ENCODE results near the gene IFT22.
A peak's percentile ranks its signal among the peaks of the same experiment; 100 is the strongest.
"Not testable (repeated sequence)": the region's sequence is repeated elsewhere in the genome, so short reads cannot be mapped to it uniquely, and the experiment has no call there.

The IFT22 gene

DNA sequence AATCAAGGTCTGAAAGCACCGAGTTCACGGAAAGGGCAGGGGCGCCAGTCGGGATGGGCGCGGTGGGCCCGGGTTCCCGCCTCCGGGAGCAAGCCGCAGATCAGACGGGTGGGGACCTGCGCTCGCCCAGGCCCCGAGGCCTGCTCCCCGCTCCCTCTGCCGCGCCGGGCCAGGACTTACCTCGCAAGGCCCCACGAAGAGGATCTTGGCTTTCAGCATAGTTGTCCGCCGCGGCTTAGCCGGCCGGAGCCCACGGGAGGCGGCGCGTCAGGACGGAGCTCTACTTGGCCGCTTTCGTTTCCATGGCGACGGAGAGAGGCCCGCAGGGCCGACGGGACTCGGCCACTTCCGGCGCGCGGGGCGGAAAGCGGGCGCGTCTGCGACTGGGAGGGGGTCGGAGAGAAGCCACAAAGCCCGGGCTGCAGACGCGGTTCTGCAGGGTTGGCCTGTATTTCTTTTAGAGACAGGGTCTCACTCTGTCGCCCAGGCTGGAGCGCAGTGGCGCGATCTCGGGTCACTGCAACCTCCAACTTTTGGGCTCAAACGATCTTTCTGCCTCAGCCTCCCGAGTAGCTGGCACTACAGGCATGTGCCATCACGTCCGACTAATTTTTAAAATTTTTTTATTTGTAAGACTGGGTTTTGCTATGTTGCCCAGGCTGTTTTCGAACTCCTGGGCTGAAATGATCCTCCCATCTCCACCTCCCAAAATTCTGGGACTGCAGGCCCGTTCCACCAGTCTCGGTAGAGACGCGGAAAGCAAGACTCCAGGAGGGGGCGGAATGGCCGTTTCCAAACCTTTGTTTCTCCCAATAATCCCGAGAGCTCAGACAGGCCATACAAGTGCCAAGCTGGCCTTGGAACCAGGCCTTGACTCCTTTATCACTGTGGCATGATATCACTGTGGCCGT, at the start of gene IFT22:
Gene IFT22 (minus strand): TSS at position 322 of the 911 bp plus-strand sequence. CDS start 103 bp downstream, at position 219.
- peak; percentile 97 for DNase-seq

DNA sequence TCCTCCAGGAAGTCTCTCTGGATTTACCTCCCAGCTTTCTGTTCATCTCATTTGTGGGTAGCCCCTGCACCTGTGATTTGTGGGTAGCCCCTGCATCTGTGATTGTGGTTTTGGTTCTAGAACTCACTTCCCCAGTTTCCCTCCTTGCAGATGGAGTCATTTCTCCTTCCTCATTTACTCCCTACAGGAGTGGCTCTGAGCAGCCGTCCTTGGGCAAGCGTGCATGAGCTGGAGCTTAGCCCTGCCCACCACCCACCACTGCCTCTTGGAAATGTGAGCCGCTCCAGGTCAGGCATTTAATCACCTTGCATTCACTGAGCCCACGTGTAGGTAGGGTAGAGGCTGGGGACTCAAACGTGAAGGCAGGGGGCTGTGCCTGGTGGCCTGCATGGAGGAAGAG, 49.2 kb upstream of the IFT22 start:
- DNase-seq = peak; percentile 36

DNA sequence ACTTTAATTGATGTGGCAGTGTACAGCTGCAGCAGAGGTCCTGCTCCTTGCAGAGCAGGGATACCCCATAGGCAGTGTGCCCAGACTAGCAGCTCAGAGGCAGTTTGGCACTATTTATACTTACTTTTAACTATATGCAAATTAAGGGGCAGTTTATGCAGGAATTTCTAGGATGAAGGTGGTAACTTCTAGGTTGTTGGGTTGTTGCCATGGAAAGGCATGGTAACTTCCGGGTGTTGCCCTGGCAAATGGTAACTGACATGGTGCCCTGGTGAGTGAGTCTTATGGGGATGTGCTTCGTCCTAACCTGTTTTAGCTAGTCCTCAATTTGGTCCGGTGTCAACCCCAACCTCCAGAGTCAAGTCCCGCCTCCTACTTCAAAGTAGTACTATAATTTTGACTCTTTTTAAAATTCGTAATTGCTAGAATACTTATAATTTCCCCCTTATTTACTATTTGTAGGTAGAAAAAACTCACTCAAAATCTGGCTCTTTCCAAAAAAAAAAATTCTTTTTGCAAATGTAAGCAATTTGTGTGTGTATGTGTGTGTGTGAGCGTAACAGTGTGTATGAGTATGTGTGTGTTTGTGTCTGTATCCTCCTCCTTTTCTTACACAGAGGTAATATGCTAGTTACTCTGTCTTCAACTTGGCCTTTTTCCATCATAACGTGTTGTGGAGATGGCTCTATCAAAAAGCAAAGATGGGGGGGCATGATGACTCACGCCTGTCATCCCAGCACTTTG, 47.0 kb upstream of the IFT22 start:
- no peak for DNase-seq

DNA sequence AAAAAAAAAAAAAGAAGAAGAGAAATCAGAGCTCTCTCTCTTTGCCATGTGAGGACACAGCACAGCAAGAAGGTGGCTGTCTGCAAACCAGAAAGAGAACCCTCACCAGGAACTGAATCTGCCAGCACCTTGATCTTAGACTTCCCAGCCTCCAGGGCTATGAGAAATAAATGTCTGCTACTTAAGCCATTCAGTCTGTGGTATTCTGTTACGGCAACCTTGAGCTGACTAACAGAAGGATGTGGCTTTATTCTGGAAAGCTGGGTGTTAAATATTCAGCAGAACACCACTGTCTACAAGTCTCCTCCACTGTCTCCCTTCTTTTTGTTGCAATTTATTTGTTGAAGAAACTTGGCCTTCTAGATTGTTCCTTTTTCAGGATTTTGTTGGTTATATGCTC, 46.1 kb upstream of the IFT22 start:
- no peak for DNase-seq

DNA sequence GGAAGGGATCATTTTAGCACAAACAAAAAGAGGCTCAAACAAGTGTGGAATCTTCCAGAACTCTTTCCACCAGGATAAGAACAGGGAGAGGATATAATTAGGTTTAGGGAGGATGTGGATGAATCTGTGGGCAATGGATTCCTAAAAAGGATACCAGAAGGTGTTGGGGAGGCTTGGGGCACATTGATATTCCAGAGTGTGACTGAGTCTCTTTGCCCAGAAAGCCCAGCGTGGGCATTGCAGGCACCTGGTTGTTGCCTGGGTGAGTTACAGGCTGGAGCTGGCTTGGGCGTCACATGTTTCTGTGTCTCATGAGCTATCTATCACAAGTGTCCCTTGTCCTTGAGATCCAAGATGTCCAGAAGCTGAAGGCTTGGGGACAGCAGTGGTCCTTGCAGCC, 44.3 kb upstream of the IFT22 start:
- DNase-seq = no peak

DNA sequence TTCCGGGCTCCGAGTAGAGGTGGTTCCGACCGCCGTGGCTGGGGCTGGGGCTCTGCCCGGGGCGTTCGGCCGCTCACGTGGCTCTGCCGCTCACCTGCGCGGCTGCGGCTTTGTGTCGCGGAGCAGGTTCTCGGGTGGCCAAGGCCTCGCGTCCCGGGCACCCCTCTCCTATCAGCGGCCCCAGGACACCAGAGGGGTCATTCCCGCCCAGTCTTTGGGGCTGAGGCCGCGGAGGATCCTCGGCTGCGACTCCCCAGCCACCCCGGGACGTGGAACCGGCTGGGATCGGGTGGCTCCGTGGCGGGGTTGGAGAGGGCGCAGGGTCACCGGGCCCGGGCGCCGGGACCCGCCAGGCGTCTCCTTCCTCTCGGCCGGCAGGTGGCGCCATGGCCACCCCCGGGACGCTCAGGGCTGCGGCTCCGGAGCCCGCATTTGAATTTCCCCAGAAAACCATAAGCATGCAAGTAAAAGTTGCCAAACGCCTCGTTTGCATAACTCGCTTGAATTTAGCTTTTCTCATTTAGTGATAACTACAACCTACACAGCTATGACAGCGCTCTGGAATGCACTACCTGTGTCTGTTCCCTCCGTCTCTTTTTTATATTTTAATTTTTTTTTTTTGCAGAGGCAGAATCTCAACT, 42.2 kb upstream of the IFT22 start:
- peak; percentile 78 for DNase-seq

DNA sequence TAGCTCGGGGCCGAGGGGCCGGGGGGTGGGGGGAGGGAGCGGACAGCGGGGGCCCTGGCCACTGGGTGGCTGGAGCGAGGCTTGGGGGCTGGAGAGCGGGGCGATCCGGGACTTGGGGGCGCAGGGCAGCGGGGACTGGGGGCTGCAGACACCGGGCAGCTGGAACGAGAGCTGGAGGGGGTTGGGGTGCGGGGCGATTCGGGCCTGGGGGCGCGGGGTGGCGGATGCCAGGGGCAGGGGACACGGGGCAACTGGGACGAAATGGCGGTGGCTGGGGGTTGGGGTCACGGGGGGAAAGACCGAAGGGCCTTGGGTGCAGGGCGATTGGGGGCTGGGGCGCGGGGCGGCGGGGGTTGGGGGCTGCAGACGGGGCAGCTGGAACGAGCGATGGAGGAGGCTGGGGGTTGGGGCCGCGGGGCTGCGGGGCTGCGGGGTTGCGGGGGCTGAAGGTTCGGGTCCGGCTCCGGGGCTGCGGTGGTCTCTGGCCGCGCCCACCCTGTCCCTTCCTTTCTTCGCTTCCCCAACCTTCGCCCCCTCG, 41.7 kb upstream of the IFT22 start:
- DNase-seq = no peak

DNA sequence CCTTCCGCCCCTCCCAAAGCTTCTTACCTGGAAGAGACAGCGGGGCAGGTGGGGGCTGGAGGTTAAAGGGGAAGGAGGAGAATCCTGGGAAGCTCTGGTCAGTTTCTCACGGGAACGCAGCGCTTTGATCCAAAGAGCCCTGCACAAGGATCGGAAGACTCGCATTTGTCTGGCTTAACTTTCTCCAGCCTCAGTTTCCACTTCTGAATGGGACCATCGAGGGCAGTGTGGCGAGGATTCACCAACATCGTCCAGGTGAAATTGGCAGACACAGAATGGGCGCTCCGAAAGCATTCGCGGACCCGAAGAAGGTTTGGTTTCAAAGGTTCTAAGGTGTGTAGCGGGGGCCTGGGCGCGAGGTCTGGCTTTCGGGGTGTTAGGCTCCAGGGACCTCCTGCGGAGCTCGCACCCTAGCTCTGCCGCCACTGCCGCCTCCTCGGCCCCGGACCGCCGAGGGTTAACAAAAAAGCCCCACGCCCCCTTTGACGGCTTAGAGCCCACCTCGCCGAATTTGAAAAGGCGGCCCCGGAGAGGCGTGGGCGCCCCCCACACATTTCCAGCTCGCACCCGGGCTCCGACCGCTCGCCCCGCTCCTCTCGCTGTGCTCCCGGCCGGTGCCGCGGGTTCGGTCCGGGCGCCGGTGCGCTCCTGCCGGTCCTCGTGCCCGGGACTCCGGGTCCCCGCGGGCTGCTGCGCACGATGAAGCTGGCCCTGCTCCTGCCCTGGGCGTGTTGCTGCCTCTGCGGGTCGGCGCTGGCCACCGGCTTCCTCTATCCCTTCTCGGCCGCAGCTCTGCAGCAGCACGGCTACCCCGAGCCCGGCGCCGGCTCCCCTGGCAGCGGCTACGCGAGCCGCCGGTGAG, 41.0 kb upstream of the IFT22 start, which contains the start of gene COL26A1:
Gene COL26A1 (plus strand): TSS at position 542 of the 862 bp plus-strand sequence. CDS start 158 bp downstream, at position 700.
- DNase-seq = peak; percentile 5

DNA sequence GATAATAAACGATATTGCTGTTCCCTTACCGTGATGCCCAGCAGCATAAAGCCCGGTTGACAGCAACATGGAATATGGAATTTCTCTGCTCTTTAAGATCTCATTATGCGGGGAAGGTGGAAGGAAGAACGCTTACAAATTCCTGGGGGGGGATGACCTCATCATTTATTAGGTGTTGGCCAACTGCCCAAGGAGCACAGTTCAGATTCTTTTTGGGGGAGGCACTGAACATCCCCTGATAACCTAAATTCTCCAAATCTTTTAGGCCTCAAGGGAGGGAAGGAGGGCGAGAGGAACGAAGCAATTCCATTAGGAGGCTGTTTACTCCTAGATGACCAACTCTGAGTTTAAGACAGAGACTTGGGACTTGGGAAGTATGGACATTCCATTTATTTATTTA, 35.8 kb upstream of the IFT22 start:
- no peak for DNase-seq

DNA sequence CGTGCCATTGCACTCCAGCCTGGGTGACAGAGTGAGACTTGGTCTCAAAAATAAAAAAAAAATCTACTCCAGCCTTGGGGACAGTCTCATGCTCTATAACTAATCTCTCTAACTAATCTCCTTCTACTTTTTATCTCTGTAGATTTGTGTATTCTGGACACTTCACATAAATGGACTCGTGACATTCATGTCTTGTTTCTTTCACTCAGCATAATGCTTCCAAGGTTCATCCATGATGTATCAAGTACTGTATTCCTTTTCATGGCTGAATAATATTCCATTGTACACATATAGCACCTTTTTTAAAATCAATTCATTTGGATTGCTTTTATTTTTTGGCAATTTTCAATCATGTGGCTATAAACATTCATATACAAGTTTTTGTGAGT, 31.3 kb upstream of the IFT22 start:
- no peak for DNase-seq

DNA sequence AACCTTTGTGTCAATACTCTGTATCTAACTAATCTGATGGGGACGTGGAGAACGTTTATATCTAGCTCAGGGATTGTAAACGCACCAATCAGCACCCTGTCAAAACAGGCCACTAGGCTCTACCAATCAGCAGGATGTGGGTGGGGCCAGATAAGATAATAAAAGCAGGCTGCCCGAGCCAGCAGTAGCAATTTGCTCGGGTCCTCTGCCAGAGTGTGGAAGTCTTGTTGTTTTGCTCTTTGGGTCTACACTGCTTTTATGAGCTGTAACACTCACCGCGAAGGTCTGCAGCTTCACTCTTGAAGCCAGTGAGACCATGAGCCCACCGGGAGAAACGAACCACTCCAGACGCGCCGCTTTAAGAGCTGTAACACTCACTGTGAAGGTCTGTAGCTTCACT, 27.7 kb upstream of the IFT22 start:
- not testable (repeated sequence) for DNase-seq

DNA sequence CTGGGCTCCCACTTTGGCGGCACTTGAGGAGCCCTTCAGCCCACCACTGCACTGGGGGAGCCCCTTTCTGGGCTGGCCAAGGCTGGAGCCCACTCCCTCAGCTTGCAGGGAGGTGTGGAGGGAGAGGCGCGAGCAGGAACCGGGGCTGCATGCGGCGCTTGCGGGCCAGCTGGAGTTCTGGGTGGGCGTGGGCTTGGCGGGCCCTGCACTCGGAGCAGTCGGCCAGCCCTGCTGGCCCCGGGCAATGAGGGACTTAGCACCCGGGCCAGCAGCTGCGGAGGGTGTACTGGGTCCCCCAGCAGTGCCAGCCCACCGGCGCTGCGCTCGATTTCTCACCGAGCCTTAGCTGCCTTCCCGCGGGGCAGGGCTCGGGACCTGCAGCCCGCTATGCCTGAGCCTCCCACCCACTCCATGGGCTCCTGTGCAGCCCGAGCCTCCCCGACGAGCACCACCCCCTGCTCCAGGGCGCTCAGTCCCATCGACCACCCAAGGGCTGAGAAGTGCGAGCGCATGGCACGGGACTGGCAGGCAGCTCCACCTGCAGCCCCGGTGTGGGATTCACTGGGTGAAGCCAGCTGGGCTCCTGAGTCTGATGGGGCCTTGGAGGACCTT, 26.9 kb upstream of the IFT22 start:
- DNase-seq = not testable (repeated sequence)

DNA sequence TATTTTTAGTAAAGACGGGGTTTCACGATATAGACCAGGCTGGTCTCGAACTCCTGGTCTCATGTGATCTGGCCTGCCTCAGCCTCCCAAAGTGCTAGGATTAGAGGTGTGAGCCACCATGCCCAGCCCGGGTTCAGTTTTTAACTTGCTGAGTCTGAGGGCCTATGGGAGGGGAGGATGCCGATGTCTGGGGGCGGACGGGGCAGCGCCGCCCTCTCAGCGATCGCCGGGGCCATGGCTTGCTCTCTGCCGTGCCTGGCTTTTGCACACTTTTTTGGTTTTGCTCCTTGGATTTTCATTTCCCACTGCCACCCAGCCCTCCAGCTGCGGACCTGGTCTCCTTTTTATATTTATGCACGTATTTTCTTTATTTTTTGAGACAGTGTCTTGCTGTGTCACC, 25.9 kb upstream of the IFT22 start:
- DNase-seq = no peak

DNA sequence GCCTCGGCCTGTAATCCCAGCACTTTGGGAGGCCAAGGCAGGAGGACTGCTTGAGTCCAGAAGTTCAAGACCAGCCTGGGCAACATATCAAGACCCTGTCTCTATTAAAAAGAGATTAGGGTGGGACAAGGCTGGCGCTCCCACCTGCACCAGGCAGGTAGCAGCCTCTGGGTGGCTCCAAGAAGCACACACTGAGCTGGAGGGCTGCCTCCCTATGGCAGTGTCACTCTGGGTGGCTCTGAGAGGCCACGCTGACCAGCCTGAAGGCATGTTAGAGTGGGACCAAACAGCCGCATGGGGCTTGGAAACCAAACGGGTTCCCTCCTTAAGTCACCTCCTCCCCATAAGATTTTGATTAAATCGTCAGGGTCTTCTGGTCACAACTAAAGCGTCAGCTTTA, 21.3 kb upstream of the IFT22 start:
- DNase-seq = no peak

DNA sequence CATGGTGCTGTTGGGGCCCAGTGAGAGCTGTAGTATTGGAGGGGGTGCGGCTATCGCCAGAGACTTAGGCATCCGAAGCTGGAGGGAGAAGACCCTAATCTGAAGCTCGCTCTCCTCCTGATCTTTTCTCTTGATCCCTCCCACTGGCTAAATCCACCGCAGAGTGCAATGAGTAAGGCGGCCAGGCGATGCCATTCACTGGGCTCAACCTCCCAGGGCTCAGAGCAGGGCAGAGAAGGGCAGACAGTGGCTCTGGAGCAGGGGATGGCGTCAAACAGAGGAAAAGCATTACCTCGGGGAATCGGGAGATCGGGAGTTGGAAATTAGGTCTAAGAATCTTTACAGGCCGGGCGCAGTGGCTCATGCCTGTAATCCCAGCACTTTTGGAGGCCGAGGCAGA, 18.8 kb upstream of the IFT22 start:
- DNase-seq = no peak

DNA sequence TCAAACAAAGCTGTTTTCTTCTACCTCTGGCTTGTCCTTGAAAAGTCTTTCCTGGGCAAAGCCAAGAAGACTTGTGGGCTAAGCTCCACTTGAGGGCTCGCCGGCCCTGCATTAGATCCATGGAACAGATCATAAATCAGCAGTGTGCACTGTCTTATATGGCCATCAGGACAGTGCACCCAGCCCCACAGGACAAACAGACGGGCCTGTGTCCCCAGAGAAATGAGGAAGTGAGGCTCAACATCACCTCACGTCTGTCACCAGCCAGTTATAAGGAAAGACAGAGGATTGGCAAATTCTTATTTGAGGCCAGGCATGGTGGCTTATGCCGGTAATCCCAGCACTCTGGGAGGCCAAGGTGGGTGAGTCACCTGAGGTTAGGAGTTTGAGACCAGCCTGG, 12.3 kb upstream of the IFT22 start:
- no peak for DNase-seq

DNA sequence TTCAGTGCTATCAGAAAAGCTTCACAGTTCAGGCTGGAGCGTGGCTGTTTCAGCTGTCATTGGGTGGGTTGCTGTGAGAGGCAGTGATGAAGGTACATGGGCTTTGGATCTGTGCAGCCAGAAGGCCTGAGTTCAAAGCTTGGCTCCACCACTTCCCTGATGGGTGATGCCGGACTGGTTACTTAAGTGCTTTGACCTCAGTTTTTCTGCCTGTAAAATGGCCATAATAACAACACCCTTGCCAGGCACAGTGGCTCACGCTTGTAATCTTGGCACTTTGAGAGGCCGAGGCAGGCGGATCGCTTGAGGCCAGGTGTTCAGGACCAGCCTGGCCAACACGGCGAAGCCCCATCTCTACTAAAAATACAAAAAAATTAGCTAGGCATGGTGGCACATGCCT, 10.4 kb upstream of the IFT22 start:
- DNase-seq = no peak

DNA sequence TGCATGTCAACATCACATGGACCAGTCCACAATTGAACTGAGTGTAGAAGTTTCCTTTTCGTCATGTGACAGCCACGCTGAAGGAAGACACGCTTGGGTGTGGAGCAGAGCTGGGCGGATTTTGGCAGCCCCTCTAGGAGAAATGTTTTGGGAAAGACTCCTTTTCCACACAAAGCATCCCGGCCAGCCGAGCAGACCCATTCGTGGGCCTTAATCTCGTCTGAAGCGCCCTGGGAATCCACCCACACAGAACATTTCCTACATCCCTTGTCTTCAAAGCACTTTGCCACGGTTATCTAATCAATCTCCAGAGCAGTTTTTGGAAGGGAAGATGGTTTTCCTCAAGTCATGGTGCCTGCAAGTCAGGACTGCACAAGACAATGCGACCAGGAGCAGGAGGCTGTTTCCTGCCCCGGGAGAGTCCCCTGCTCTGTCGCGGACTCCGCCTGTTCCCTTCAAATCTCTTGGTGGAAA, 8.4 kb upstream of the IFT22 start:
- no peak for DNase-seq

DNA sequence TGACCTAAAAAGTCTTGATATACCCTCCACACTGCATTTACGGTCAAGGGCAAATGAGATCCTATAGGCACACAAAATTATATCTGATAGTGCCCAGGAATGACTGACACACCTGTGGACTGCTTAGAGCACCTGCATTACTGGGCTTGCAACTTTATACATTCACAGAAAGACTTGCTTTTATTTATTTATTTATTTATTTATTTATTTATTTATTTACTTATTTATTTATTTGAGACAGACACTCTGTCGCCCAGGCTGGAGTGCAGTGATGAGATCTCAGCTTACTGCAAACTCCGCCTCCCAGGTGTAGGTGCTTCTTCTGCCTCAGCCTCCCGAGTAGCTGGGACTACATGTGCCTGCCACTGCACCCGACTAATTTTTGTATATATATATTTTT, 6.5 kb upstream of the IFT22 start:
- DNase-seq = no peak

DNA sequence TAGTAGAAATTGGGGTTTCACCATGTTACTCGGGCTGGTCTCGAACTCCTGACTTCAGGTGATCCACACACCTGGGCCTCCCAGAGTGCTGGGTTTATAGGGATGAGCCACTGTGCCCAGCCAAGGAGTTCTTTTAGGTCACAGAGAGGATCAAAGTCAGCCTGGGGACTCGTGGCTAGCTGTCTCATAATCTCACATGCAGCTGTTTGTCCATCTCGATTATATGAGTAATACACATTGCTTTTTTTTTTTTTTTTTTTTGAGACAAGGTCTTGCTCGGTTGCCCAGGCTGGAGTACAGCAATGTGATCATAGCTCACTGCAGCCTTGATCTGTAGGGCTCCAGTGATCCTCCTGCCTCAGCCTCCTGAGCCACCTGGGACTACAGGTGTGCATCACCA, 2.2 kb downstream of the IFT22 start:
- no peak for DNase-seq

DNA sequence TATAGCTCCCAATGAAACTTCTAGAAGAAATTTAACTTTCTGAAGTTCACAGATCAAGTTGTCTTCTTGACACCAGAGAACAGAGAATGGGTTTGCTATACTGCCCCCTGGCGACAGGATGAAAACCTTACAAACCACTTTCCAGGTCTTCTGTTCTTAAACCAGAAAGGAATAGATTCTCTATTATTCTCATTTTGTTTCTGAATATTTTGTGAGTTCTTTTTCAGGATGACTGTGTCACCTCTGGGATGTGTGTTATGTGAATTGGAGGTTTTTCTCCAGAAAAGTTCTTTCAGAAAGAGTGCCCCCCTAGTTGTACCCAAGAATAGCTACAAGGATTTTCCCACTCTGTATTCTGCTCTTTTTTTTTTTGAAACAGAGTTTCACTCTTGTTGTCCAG, 6.3 kb downstream of the IFT22 start:
- peak; percentile 65 for DNase-seq
